Vagina (tissue), 2 donors: ENCODE measurements around the gene TROAP.

Source experiments
- CTCF ChIP-seq, 3 experiments: fragments of 450-650 bp in 2 of 3; fragments of 200-600 bp in 1 of 3; sonication (generic) in 1 of 3; IDR thresholded peaks; one replicate each; pipeline ENCODE4 v1.5.1; 2017 to 2019; ENCODE audit warnings: antibody characterized with exemption in 3 of 3, mild to moderate bottlenecking in 2 of 3, moderate library complexity in 2 of 3
- POLR2AphosphoS5 ChIP-seq, 2 donors: sonication (generic); formaldehyde crosslinking; IDR thresholded peaks; one replicate each; pipeline ENCODE4 v1.9.0; 2017; ENCODE audit warnings: antibody characterized with exemption in 2 of 2, mild to moderate bottlenecking in 2 of 2, low read depth in 1 of 2; ENCODE audit not compliant: insufficient read depth in 1 of 2

GRCh38 chr12:49301760-49302159, 21.3 kb upstream of the TROAP start:
- TF ChIP-seq CTCF (IDR thresholded peaks at IDR 0.05) (no peak), POLR2AphosphoS5 (IDR thresholded peaks at IDR 0.05; ENCODE audit: insufficient read depth in 1 of 2, low read depth in 1 of 2) (no peak)
